ENCODE measurements around the gene GAGE12F. TPM values are rescaled to one million over a fixed set of nuclear protein-coding genes. Genes with fewer than 3 reads are reported as not detected.
"Not testable (repeated sequence)": the region's sequence is repeated elsewhere in the genome, so short reads cannot be mapped to it uniquely, and the experiment has no call there.

Gene GAGE12F, protein sequence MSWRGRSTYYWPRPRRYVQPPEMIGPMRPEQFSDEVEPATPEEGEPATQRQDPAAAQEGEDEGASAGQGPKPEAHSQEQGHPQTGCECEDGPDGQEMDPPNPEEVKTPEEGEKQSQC
- total RNA-seq: not detected
- polyA plus RNA-seq: not detected
- long read RNA-seq, donor 1: 0 reads
- long read RNA-seq, donor 2, transcript GAGE12F-201 (5 exons, 527 nt): major isoform, 10 of 10 reads
- long read RNA-seq, donor 2, partial matches to known transcripts: 0 of 10 reads
- long read RNA-seq, donor 2, other reads (novel, unspliced or antisense): 0 of 10 reads
- long read RNA-seq, donor 3: 0 reads

DNA sequence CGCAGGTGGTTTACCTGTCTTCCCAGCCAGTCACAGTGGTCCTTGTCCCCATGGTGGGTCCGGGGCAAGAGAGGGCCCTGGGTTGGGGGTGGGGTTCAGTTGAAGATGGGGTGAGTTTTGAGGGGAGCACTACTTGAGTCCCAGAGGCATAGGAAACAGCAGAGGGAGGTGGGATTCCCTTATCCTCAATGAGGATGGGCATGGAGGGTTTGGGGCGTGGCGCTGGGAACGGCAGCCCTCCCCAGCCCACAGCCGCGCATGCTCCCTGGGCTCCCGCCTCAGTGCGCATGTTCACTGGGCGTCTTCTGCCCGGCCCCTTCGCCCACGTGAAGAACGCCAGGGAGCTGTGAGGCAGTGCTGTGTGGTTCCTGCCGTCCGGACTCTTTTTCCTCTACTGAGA, at the start of gene GAGE12F:
TSS of gene GAGE12F (plus strand) at position 301 of the 400 bp plus-strand sequence. CDS start 1,155 bp downstream, outside the sequence.
- H3K36me3 ChIP-seq; intact Hi-C loops (cut with DNase I); H3K4me3 ChIP-seq; H3K9me3 ChIP-seq; DNase-seq; H3K27ac ChIP-seq; H3K27me3 ChIP-seq; H3K4me1 ChIP-seq (ENCODE audit: insufficient read depth): not testable (repeated sequence)
- no CpG with 5 or more reads among the region's 16 CpGs for WGBS, 3 donors

DNA sequence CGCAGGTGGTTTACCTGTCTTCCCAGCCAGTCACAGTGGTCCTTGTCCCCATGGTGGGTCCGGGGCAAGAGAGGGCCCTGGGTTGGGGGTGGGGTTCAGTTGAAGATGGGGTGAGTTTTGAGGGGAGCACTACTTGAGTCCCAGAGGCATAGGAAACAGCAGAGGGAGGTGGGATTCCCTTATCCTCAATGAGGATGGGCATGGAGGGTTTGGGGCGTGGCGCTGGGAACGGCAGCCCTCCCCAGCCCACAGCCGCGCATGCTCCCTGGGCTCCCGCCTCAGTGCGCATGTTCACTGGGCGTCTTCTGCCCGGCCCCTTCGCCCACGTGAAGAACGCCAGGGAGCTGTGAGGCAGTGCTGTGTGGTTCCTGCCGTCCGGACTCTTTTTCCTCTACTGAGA, 28.8 kb upstream of the GAGE12F start, which contains the start of gene GAGE12C:
TSS of gene GAGE12C (plus strand) at position 301 of the 400 bp plus-strand sequence. CDS start 1,155 bp downstream, outside the sequence.
- WGBS, 3 donors: no CpG with 5 or more reads among the region's 16 CpGs
- H3K4me1 ChIP-seq (ENCODE audit: insufficient read depth); H3K36me3 ChIP-seq; H3K27me3 ChIP-seq; H3K4me3 ChIP-seq; H3K27ac ChIP-seq; H3K9me3 ChIP-seq; intact Hi-C loops (cut with DNase I); DNase-seq: not testable (repeated sequence)

DNA sequence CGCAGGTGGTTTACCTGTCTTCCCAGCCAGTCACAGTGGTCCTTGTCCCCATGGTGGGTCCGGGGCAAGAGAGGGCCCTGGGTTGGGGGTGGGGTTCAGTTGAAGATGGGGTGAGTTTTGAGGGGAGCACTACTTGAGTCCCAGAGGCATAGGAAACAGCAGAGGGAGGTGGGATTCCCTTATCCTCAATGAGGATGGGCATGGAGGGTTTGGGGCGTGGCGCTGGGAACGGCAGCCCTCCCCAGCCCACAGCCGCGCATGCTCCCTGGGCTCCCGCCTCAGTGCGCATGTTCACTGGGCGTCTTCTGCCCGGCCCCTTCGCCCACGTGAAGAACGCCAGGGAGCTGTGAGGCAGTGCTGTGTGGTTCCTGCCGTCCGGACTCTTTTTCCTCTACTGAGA, 19.2 kb upstream of the GAGE12F start, which contains the start of gene GAGE12D:
TSS of gene GAGE12D (plus strand) at position 301 of the 400 bp plus-strand sequence. CDS start 1,155 bp downstream, outside the sequence.
- WGBS, 3 donors: no CpG with 5 or more reads among the region's 16 CpGs
- DNase-seq; H3K4me3 ChIP-seq; H3K9me3 ChIP-seq; H3K36me3 ChIP-seq; intact Hi-C loops (cut with DNase I); H3K4me1 ChIP-seq (ENCODE audit: insufficient read depth); H3K27ac ChIP-seq; H3K27me3 ChIP-seq: not testable (repeated sequence)

DNA sequence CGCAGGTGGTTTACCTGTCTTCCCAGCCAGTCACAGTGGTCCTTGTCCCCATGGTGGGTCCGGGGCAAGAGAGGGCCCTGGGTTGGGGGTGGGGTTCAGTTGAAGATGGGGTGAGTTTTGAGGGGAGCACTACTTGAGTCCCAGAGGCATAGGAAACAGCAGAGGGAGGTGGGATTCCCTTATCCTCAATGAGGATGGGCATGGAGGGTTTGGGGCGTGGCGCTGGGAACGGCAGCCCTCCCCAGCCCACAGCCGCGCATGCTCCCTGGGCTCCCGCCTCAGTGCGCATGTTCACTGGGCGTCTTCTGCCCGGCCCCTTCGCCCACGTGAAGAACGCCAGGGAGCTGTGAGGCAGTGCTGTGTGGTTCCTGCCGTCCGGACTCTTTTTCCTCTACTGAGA, 9.7 kb upstream of the GAGE12F start, which contains the start of gene GAGE12E:
TSS of gene GAGE12E (plus strand) at position 301 of the 400 bp plus-strand sequence. CDS start 1,155 bp downstream, outside the sequence.
- H3K4me1 ChIP-seq (ENCODE audit: insufficient read depth); intact Hi-C loops (cut with DNase I); H3K9me3 ChIP-seq; H3K27me3 ChIP-seq; H3K36me3 ChIP-seq; H3K4me3 ChIP-seq; DNase-seq; H3K27ac ChIP-seq: not testable (repeated sequence)
- WGBS, 3 donors: no CpG with 5 or more reads among the region's 16 CpGs

DNA sequence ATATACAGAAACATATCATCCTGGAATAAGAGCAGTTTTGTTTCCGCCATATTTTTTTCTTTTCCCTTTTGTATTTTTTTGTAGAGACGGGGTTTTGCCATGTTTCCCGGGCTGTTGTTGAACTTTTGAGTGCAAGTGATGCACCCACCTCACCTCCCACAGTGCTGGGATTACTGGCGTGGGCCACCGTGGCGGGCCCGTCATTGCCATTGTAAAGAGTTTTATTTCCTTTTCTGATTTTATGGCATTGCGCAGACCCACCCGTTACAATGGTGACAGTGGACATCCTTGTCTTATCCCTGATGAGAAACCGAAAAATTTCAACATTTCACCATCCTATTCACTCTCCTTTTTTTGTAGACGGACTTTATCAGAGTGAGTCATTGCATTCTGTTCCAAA, 8.1 kb downstream of the GAGE12F start:
- H3K27me3 ChIP-seq; intact Hi-C loops (cut with DNase I); DNase-seq; H3K9me3 ChIP-seq; H3K4me3 ChIP-seq; H3K4me1 ChIP-seq (ENCODE audit: insufficient read depth); H3K27ac ChIP-seq; H3K36me3 ChIP-seq: not testable (repeated sequence)
- WGBS, 3 donors: 89% methylated on average over 7 of the region's 11 CpGs; no CpG with 5 or more reads in 2 of the 3 donors

DNA sequence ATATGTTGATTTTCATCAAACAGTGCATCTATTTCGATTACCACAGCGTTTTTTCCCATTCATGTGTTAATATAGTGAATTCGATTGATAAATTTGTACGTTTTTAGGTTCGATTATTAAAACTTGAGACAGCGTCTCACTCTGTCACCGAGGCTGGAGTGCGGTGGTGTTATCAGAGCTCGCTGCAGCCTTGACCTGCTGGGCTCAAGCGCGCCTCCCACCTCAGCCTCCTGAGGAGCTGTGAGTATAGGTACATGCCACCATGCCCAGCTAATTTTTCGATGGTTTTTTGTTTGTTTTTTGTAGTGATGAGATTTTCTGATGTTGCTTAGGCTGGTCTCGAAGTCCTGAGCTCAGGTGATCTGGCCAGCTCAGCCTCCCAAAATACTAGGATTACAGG, 8.5 kb downstream of the GAGE12F start:
- WGBS, 3 donors: 92% methylated on average over 10 of the region's 13 CpGs; no CpG with 5 or more reads in 2 of the 3 donors
- H3K27ac ChIP-seq; H3K36me3 ChIP-seq; H3K27me3 ChIP-seq; intact Hi-C loops (cut with DNase I); H3K4me1 ChIP-seq (ENCODE audit: insufficient read depth); H3K4me3 ChIP-seq; H3K9me3 ChIP-seq: not testable (repeated sequence)
- DNase-seq: peak in 1 of 5 donors; percentile 0

DNA sequence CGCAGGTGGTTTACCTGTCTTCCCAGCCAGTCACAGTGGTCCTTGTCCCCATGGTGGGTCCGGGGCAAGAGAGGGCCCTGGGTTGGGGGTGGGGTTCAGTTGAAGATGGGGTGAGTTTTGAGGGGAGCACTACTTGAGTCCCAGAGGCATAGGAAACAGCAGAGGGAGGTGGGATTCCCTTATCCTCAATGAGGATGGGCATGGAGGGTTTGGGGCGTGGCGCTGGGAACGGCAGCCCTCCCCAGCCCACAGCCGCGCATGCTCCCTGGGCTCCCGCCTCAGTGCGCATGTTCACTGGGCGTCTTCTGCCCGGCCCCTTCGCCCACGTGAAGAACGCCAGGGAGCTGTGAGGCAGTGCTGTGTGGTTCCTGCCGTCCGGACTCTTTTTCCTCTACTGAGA, 9.5 kb downstream of the GAGE12F start, which contains the start of gene GAGE12G:
TSS of gene GAGE12G (plus strand) at position 301 of the 400 bp plus-strand sequence. CDS start 1,155 bp downstream, outside the sequence.
- WGBS, 3 donors: no CpG with 5 or more reads among the region's 16 CpGs
- H3K4me1 ChIP-seq (ENCODE audit: insufficient read depth); H3K36me3 ChIP-seq; H3K9me3 ChIP-seq; H3K27ac ChIP-seq; H3K4me3 ChIP-seq; intact Hi-C loops (cut with DNase I); DNase-seq; H3K27me3 ChIP-seq: not testable (repeated sequence)

DNA sequence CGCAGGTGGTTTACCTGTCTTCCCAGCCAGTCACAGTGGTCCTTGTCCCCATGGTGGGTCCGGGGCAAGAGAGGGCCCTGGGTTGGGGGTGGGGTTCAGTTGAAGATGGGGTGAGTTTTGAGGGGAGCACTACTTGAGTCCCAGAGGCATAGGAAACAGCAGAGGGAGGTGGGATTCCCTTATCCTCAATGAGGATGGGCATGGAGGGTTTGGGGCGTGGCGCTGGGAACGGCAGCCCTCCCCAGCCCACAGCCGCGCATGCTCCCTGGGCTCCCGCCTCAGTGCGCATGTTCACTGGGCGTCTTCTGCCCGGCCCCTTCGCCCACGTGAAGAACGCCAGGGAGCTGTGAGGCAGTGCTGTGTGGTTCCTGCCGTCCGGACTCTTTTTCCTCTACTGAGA, 19.0 kb downstream of the GAGE12F start, which contains the start of gene GAGE12H:
TSS of gene GAGE12H (plus strand) at position 301 of the 400 bp plus-strand sequence. CDS start 1,155 bp downstream, outside the sequence.
- DNase-seq; H3K4me3 ChIP-seq; H3K4me1 ChIP-seq (ENCODE audit: insufficient read depth); intact Hi-C loops (cut with DNase I); H3K36me3 ChIP-seq; H3K9me3 ChIP-seq; H3K27me3 ChIP-seq; H3K27ac ChIP-seq: not testable (repeated sequence)
- no CpG with 5 or more reads among the region's 16 CpGs for WGBS, 3 donors

DNA sequence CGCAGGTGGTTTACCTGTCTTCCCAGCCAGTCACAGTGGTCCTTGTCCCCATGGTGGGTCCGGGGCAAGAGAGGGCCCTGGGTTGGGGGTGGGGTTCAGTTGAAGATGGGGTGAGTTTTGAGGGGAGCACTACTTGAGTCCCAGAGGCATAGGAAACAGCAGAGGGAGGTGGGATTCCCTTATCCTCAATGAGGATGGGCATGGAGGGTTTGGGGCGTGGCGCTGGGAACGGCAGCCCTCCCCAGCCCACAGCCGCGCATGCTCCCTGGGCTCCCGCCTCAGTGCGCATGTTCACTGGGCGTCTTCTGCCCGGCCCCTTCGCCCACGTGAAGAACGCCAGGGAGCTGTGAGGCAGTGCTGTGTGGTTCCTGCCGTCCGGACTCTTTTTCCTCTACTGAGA, 28.6 kb downstream of the GAGE12F start, which contains the start of gene GAGE2A:
TSS of gene GAGE2A (plus strand) at position 301 of the 400 bp plus-strand sequence. CDS start 1,155 bp downstream, outside the sequence.
- WGBS, 3 donors: no CpG with 5 or more reads among the region's 16 CpGs
- intact Hi-C loops (cut with DNase I); H3K27ac ChIP-seq; H3K9me3 ChIP-seq; H3K4me1 ChIP-seq (ENCODE audit: insufficient read depth); H3K4me3 ChIP-seq; DNase-seq; H3K27me3 ChIP-seq; H3K36me3 ChIP-seq: not testable (repeated sequence)

DNA sequence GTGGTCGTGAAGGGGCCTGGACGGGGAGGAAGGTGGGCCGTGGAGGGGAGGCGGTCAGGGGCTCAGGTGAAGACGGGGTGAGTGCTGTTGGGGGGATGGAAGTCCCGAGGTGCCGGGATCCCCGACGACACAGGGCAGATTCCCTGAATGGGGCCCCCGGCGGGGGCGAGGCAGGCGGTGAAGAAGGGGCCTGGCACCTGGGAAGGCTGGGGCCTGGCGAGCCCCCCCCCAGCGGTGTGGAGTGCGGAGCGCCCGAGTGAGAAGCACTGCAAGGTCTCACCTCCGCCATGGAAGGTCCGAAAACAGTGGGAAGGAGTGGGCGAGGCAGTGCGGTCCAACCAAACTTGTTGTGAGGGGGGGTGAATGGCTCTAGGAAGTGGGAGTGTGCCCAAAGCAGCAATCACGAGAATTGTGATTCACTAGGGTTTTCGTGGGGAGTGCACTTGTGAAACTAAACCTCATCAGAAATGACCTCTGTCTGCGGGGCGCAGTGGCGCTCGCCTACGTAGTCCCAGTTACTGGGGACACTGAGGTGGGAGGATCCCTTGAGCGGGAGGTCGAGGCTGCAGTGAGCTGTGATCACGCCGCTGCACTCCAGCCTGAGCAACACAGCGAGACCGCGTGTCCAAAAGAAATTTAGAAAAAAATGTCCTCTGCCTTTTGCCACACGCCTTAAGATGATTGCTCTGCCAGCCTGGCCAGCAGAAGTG, 29.3 kb downstream of the GAGE12F start:
- H3K27ac ChIP-seq; intact Hi-C loops (cut with DNase I); H3K36me3 ChIP-seq; H3K4me1 ChIP-seq (ENCODE audit: insufficient read depth); H3K9me3 ChIP-seq; H3K27me3 ChIP-seq; H3K4me3 ChIP-seq: not testable (repeated sequence)
- 86 to 91% (median 89%) methylated on average over 25 to 33 of the region's 37 CpGs for WGBS, 3 donors
- peak; percentile 7 to 40 (median 32) for DNase-seq

DNA sequence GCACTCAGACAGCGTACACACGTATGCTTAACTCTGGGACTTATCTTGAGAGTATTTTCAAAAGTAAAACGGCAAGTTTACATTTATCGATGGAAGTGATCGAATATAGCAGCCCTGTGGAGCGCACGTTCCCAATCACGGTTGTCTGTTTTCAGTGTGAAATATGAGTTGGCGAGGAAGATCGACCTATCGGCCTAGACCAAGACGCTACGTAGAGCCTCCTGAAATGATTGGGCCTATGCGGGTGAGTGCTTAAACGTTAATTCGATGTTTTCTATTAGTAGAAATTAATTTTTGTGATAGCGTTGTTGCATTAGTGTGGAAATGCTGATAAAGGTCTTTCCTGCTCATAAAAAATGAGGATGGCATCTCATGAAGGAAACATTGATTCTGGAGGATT, 29.8 kb downstream of the GAGE12F start:
- intact Hi-C loops (cut with DNase I); H3K4me1 ChIP-seq (ENCODE audit: insufficient read depth); H3K27me3 ChIP-seq; H3K4me3 ChIP-seq; H3K9me3 ChIP-seq; DNase-seq; H3K27ac ChIP-seq; H3K36me3 ChIP-seq: not testable (repeated sequence)
- 82 to 86% (median 84%) methylated on average over 10 to 16 of the region's 17 CpGs for WGBS, 3 donors
